Neuronal stem cell (in vitro differentiated cells): ENCODE results near the gene TIGIT.

Experiments
- DNase-seq: peaks from one replicate; pipeline ENCODE4 v3.0.0-alpha.2; 2013; ENCODE audit warnings: low spot score
- H2AFZ ChIP-seq: one replicate; pipeline ENCODE4 v1.6.1; 2013; ENCODE audit warnings: mild to moderate bottlenecking, low read length, inconsistent platforms
- H2AK5ac ChIP-seq: 2 replicates; pipeline ENCODE4 v1.6.1; 2013; ENCODE audit warnings: low read depth, mild to moderate bottlenecking, inconsistent platforms, low read length, moderate library complexity, mixed read lengths
- H2BK120ac ChIP-seq: 2 replicates; pipeline ENCODE4 v1.6.1; 2013; ENCODE audit warnings: low read depth, mild to moderate bottlenecking, inconsistent platforms, low read length, moderate library complexity, mixed read lengths
- H2BK12ac ChIP-seq: one replicate; pipeline ENCODE4 v1.6.1; 2013; ENCODE audit warnings: low read length, inconsistent platforms
- H2BK15ac ChIP-seq: 2 replicates; pipeline ENCODE4 v1.6.1; 2013; ENCODE audit warnings: mild to moderate bottlenecking, low read length, inconsistent platforms, mixed read lengths
- H2BK5ac ChIP-seq: one replicate; pipeline ENCODE4 v1.6.1; 2013; ENCODE audit warnings: inconsistent platforms, mild to moderate bottlenecking, low read length, moderate library complexity
- H3K14ac ChIP-seq: one replicate; pipeline ENCODE4 v1.6.1; 2013; ENCODE audit warnings: low read length, inconsistent platforms
- H3K18ac ChIP-seq: 2 replicates; pipeline ENCODE4 v1.6.1; 2013; ENCODE audit warnings: low read length, inconsistent platforms
- H3K23ac ChIP-seq: 2 replicates; pipeline ENCODE4 v1.6.1; 2013; ENCODE audit warnings: low read depth, mild to moderate bottlenecking, mixed read lengths, low read length, inconsistent platforms; ENCODE audit not compliant: poor library complexity
- H3K27ac ChIP-seq: replicated peaks from 3 replicates; pipeline ENCODE4 v1.5.1; 2013; ENCODE audit warnings: low read length, inconsistent platforms
- H3K27me3 ChIP-seq, 3 experiments: 2 replicates each; pipeline ENCODE4 v1.6.1; 2013; ENCODE audit warnings: low read length in 3 of 3, mild to moderate bottlenecking in 2 of 3, inconsistent platforms in 1 of 3, low read depth in 1 of 3, mixed read lengths in 1 of 3, moderate library complexity in 1 of 3; ENCODE audit not compliant: control insufficient read depth in 3 of 3, insufficient read depth in 3 of 3
- H3K36me3 ChIP-seq, 2 donors: replicated peaks in 1 of 2; 2 replicates each; pipeline ENCODE4 v1.6.1; 2013; ENCODE audit warnings: low read length in 2 of 2; ENCODE audit not compliant: control insufficient read depth in 2 of 2, insufficient read depth in 2 of 2
- H3K4ac ChIP-seq: 2 replicates; pipeline ENCODE4 v1.6.1; 2013; ENCODE audit warnings: inconsistent platforms, mild to moderate bottlenecking, low read length, moderate library complexity
- H3K4me1 ChIP-seq, 2 donors: 1 replicate in 1 of 2; 2 replicates in 1 of 2; pipeline ENCODE4 v1.6.1; 2013; ENCODE audit warnings: low read length in 2 of 2, low read depth in 1 of 2; ENCODE audit not compliant: control insufficient read depth in 2 of 2, insufficient read depth in 1 of 2
- H3K4me2 ChIP-seq: one replicate; pipeline ENCODE4 v1.6.1; 2013; ENCODE audit warnings: mild to moderate bottlenecking, low read length, inconsistent platforms; ENCODE audit not compliant: insufficient read depth, poor library complexity, severe bottlenecking
- H3K4me3 ChIP-seq, 2 donors: 2 replicates each; pipeline ENCODE4 v1.5.1; 2013; ENCODE audit warnings: low read length in 2 of 2, mild to moderate bottlenecking in 2 of 2, inconsistent platforms in 1 of 2, moderate library complexity in 1 of 2
- H3K79me1 ChIP-seq: one replicate; pipeline ENCODE4 v1.6.1; 2013; ENCODE audit warnings: low read depth, mild to moderate bottlenecking, inconsistent platforms, low read length, moderate library complexity
- H3K9ac ChIP-seq: one replicate; pipeline ENCODE4 v1.6.1; 2013; ENCODE audit warnings: mild to moderate bottlenecking, low read depth, low read length, inconsistent platforms; ENCODE audit not compliant: poor library complexity
- H3K9me3 ChIP-seq, 2 donors: replicated peaks in 1 of 2; 2 replicates each; pipeline versions ENCODE3 to v1.6.1; 2013; ENCODE audit warnings: low read length in 2 of 2, mild to moderate bottlenecking in 2 of 2, inconsistent platforms in 1 of 2, low read depth in 1 of 2, mixed read lengths in 1 of 2, moderate library complexity in 1 of 2; ENCODE audit not compliant: control insufficient read depth in 2 of 2, insufficient read depth in 1 of 2
- H4K8ac ChIP-seq: one replicate; pipeline ENCODE4 v1.6.1; 2013; ENCODE audit warnings: low read depth, mild to moderate bottlenecking, inconsistent platforms, low read length, moderate library complexity
- H4K91ac ChIP-seq: one replicate; pipeline ENCODE4 v1.6.1; 2013; ENCODE audit warnings: low read length, low read depth, mild to moderate bottlenecking, inconsistent platforms; ENCODE audit not compliant: poor library complexity
- WGBS, 2 donors: extraction: QIAGEN DNeasy Blood & Tissue Kit; methylation state at CpG; one replicate each; pipeline ENCODE4 v1.1.7; 2013; ENCODE audit warnings: missing lambda C conversion rate in 2 of 2, mixed read lengths in 1 of 2; ENCODE audit not compliant: insufficient read length in 2 of 2, insufficient replicate concordance in 1 of 2; ENCODE audit errors: extremely low coverage in 2 of 2; 5-methylcytosine and 5-hydroxymethylcytosine counted together

The TIGIT gene

DNA sequence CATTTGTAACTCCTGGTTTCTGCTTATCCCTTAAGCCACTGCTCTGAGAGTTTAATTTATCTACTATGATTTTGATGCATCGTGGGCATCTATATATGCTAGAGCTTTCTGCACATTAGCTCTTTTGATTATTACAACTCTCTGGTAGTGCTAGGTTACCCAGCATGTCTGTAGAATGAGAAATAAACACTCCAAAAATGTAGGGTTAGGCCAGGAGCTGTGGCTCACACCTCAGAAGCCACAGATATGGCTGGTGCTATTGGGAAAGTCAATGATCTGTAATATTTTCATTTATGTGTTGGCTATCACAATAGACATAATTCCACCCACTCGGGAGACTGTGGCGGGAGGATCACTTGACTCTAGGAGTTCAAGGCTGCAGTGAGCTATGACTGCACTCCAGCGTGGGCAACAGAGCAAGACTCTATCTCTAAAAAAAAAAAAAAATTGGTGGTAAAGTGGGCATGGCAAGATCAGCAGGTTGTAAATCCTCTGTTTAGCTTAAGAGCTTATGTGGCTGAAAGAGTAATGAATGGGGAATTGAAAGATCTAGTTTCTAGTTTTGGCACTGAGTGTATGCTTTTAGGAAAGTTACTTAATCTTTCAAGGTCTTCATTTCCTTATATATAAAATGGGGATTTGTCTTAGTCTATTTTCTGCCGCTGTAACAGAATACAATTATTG lies 6.3 kb downstream of the TIGIT start:
- no peak overlapping the region for H2AK5ac ChIP-seq
- no peaks in the 10 kb centered on the region for H3K27me3 ChIP-seq
- H3K79me1 ChIP-seq = no peaks in the 10 kb centered on the region
- H3K9ac ChIP-seq = no peak overlapping the region
- H3K4me2 ChIP-seq = no peak overlapping the region
- no peak overlapping the region for H2BK5ac ChIP-seq
- DNase-seq = no peak
- no peak overlapping the region for H2BK120ac ChIP-seq
- H3K4ac ChIP-seq = no peak overlapping the region
- H4K91ac ChIP-seq = no peak overlapping the region
- H3K4me3 ChIP-seq = no peak overlapping the region
- H2BK15ac ChIP-seq = no peak overlapping the region
- no CpG with 5 or more reads among the region's 5 CpGs for WGBS, 2 donors
- no peaks in the 10 kb centered on the region for H3K9me3 ChIP-seq
- no peak overlapping the region for H2AFZ ChIP-seq
- no peak overlapping the region for H3K14ac ChIP-seq
- H3K27ac ChIP-seq = no peak overlapping the region
- H3K4me1 ChIP-seq = no peaks in the 10 kb centered on the region
- no peak overlapping the region for H4K8ac ChIP-seq
- no peak overlapping the region for H2BK12ac ChIP-seq
- H3K36me3 ChIP-seq = no peaks in the 10 kb centered on the region
- H3K23ac ChIP-seq = no peak overlapping the region
- no peak overlapping the region for H3K18ac ChIP-seq

DNA sequence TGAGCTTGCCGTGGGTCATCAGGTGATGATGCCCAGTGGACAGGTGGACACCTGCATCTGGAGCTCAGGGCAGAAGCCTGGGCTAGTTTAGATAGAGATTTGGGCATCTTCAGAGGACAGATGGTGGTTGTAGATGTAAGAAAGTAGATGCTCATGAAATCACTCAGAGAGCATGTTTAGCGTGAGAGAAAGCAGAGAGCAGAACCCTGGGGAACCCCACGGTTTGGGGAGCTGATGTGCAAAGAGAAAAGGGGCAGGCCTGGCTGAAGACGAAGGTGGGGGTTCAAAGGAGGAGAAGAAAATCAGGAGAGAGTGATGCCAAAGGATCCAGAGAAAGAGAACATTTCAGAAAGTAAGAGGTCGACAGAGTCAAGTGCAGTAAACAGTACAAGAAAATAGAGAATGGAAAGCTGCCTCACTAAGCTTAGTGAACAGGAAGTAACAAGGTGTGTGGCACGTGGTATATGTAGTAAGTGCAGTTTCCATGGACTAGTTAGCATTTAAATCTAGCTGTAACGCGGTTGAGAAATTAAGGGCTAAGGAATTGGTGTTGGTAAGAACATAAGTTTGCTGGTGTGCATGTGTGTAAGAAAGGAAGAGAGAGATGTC lies 13.5 kb downstream of the TIGIT start:
- Histone ChIP-seq H3K23ac (no peak overlapping the region), H3K4me3 (no peak overlapping the region), H4K8ac (no peak overlapping the region), H2BK5ac (no peak overlapping the region), H2BK120ac (no peak overlapping the region), H3K4me2 (no peak overlapping the region), H3K36me3 (no peaks in the 10 kb centered on the region), H2AK5ac (no peak overlapping the region), H3K27ac (no peak overlapping the region), H3K27me3 (no peaks in the 10 kb centered on the region), H3K9ac (no peak overlapping the region), H2BK12ac (no peak overlapping the region), H3K9me3 (no peaks in the 10 kb centered on the region), H2BK15ac (no peak overlapping the region), H2AFZ (no peak overlapping the region), H3K4ac (no peak overlapping the region), H3K14ac (no peak overlapping the region), H3K4me1 (no peaks in the 10 kb centered on the region), H3K79me1 (no peaks in the 10 kb centered on the region), H4K91ac (no peak overlapping the region), H3K18ac (no peak overlapping the region)
- WGBS, 2 donors = no CpG with 5 or more reads among the region's 8 CpGs
- no peak for DNase-seq

DNA sequence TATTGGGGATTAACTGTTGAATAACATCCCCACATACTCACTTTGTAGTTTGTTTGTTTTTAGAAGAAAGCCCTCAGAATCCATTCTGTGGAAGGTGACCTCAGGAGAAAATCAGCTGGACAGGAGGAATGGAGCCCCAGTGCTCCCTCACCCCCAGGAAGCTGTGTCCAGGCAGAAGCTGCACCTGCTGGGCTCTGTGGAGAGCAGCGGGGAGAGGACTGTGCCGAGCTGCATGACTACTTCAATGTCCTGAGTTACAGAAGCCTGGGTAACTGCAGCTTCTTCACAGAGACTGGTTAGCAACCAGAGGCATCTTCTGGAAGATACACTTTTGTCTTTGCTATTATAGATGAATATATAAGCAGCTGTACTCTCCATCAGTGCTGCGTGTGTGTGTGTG lies 14.0 kb downstream of the TIGIT start:
- Histone ChIP-seq H3K4me1 (no peaks in the 10 kb centered on the region), H3K9ac (no peak overlapping the region), H3K14ac (no peak overlapping the region), H3K9me3 (no peaks in the 10 kb centered on the region), H3K27ac (no peak overlapping the region), H2AK5ac (no peak overlapping the region), H2BK15ac (no peak overlapping the region), H2BK120ac (no peak overlapping the region), H3K4ac (no peak overlapping the region), H3K79me1 (no peaks in the 10 kb centered on the region), H4K91ac (no peak overlapping the region), H3K27me3 (no peaks in the 10 kb centered on the region), H3K36me3 (no peaks in the 10 kb centered on the region), H2BK5ac (no peak overlapping the region), H3K18ac (no peak overlapping the region), H3K23ac (no peak overlapping the region), H3K4me3 (no peak overlapping the region), H4K8ac (no peak overlapping the region), H3K4me2 (no peak overlapping the region), H2AFZ (no peak overlapping the region), H2BK12ac (no peak overlapping the region)
- no peak for DNase-seq
- WGBS, 2 donors = no CpG with 5 or more reads among the region's 3 CpGs

DNA sequence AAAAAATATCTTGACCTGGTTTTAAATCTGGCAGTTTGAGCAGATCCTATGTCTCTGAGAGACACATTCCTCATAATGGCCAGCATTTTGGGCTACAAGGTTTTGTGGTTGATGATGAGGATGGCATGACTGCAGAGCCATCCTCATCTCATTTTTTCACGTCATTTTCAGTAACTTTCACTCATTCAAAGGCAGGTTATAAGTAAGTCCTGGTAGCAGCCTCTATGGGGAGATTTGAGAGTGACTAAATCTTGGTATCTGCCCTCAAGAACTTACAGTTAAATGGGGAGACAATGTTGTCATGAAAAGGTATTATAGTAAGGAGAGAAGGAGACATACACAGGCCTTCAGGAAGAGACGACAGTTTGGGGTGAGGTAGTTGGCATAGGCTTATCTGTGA lies 14.5 kb downstream of the TIGIT start:
- no CpG with 5 or more reads among the region's 2 CpGs for WGBS, 2 donors
- no peak overlapping the region for H3K4me2 ChIP-seq
- H3K79me1 ChIP-seq = no peaks in the 10 kb centered on the region

More for the DNA sequence above, 14.5 kb downstream of the TIGIT start:
- no peak overlapping the region for H3K4me3 ChIP-seq
- no peak overlapping the region for H2BK15ac ChIP-seq
- no peak overlapping the region for H2AK5ac ChIP-seq
- H3K23ac ChIP-seq = no peak overlapping the region
- H3K4me1 ChIP-seq = no peaks in the 10 kb centered on the region
- H2AFZ ChIP-seq = no peak overlapping the region
- H2BK5ac ChIP-seq = no peak overlapping the region
- no peak overlapping the region for H3K4ac ChIP-seq
- DNase-seq = no peak
- H4K91ac ChIP-seq = no peak overlapping the region
- H3K27ac ChIP-seq = no peak overlapping the region
- H3K18ac ChIP-seq = no peak overlapping the region
- no peaks in the 10 kb centered on the region for H3K36me3 ChIP-seq
- no peak overlapping the region for H2BK120ac ChIP-seq
- H4K8ac ChIP-seq = no peak overlapping the region
- no peak overlapping the region for H3K9ac ChIP-seq
- no peaks in the 10 kb centered on the region for H3K9me3 ChIP-seq
- H2BK12ac ChIP-seq = no peak overlapping the region
- no peak overlapping the region for H3K14ac ChIP-seq
- no peaks in the 10 kb centered on the region for H3K27me3 ChIP-seq
